H1 (cell line): ENCODE data around the gene FGF3. TPM values are rescaled to one million over a fixed set of nuclear protein-coding genes. Genes with fewer than 3 reads are reported as not detected.

Experiments
- CTCF ChIA-PET: fragments of 300-600 bp; sonication (Branson Sonifier 250); formaldehyde crosslinking; loops from one replicate; lab custom pipeline; 2021; ENCODE audit not compliant: partially characterized antibody; lab: Charles Lee
- POLR2A ChIA-PET: fragments of 300-600 bp; sonication (Branson Sonifier 250); formaldehyde crosslinking; loops from one replicate; lab custom pipeline; 2021; ENCODE audit warnings: inconsistent platforms; ENCODE audit not compliant: partially characterized antibody; lab: Charles Lee
- DNase-seq, 2 experiments: peaks; one replicate each; pipeline versions ENCODE4 v3.0.0 to v3.0.0-alpha.2; 2010 to 2022; ENCODE audit warnings: low spot score in 2 of 2, low read depth in 1 of 2, mixed read lengths in 1 of 2
- FAIRE-seq: peaks from 2 replicates; lab custom pipeline; 2011; peaks lifted over from hg19 to GRCh38; lab: Jason Lieb, UNC
- H2AFZ ChIP-seq: 2 replicates; pipeline ENCODE4 v1.8.1; 2012; ENCODE audit warnings: low read length, inconsistent platforms
- H2AK5ac ChIP-seq: 2 replicates; pipeline ENCODE4 v1.6.1; 2013; ENCODE audit warnings: low read depth, low read length
- H2BK120ac ChIP-seq: replicated peaks from 2 replicates; pipeline ENCODE3; 2013; ENCODE audit warnings: low read depth, low read length, inconsistent platforms
- H2BK12ac ChIP-seq: 2 replicates; pipeline ENCODE4 v1.6.1; 2013; ENCODE audit warnings: low read depth, low read length
- H2BK15ac ChIP-seq: 2 replicates; pipeline ENCODE4 v1.6.1; 2013; ENCODE audit warnings: low read length
- H2BK20ac ChIP-seq: 2 replicates; pipeline ENCODE4 v1.6.1; 2013; ENCODE audit warnings: low read length
- H2BK5ac ChIP-seq: 2 replicates; pipeline ENCODE4 v1.6.1; 2013; ENCODE audit warnings: low read depth, low read length
- H3K14ac ChIP-seq: 2 replicates; pipeline ENCODE4 v1.6.1; 2013; ENCODE audit warnings: inconsistent platforms; ENCODE audit not compliant: insufficient read length
- H3K18ac ChIP-seq: 2 replicates; pipeline ENCODE4 v1.6.1; 2013; ENCODE audit warnings: low read length; ENCODE audit errors: extremely low read depth
- H3K23ac ChIP-seq: 2 replicates; pipeline ENCODE4 v1.6.1; 2013; ENCODE audit warnings: inconsistent platforms; ENCODE audit not compliant: insufficient read length
- H3K23me2 ChIP-seq: 2 replicates; pipeline ENCODE4 v1.6.1; 2013; ENCODE audit warnings: low read depth, low read length
- H3K27ac ChIP-seq: 2 replicates; pipeline ENCODE4 v1.6.1; 2011; ENCODE audit warnings: low read depth, low read length, inconsistent platforms
- H3K27me3 ChIP-seq, 4 experiments: replicated peaks in 1 of 4; 1 replicate in 1 of 4; 2 replicates in 3 of 4; pipeline versions ENCODE4 v1.6.1 to v1.8.1; 2011 to 2013; ENCODE audit warnings: low read length in 3 of 4, mild to moderate bottlenecking in 3 of 4, inconsistent platforms in 2 of 4, mixed read lengths in 2 of 4, moderate library complexity in 1 of 4; ENCODE audit not compliant: control insufficient read depth in 3 of 4, insufficient read depth in 3 of 4; ENCODE audit errors: extremely low read depth in 1 of 4
- H3K36me3 ChIP-seq, 4 experiments: 2 replicates each; pipeline versions ENCODE4 v1.6.1 to v1.8.1; 2011 to 2013; ENCODE audit warnings: mild to moderate bottlenecking in 4 of 4, low read length in 3 of 4, moderate library complexity in 2 of 4, control low read depth in 1 of 4, inconsistent platforms in 1 of 4; ENCODE audit not compliant: insufficient read depth in 4 of 4, control insufficient read depth in 2 of 4
- H3K4ac ChIP-seq: replicated peaks from 2 replicates; pipeline ENCODE3; 2013; ENCODE audit warnings: low read length, low read depth, mixed read lengths, inconsistent platforms; ENCODE audit not compliant: insufficient read length
- H3K4me1 ChIP-seq, 4 experiments: replicated peaks in 1 of 4; 1 replicate in 1 of 4; 2 replicates in 3 of 4; pipeline versions ENCODE4 v1.6.1 to v1.8.1; 2011 to 2013; ENCODE audit warnings: low read length in 3 of 4, inconsistent platforms in 2 of 4, mixed read lengths in 1 of 4; ENCODE audit not compliant: insufficient read depth in 4 of 4, control insufficient read depth in 3 of 4
- H3K4me2 ChIP-seq, 2 experiments: 2 replicates each; pipeline versions ENCODE4 v1.6.1 to v1.8.1; 2011 to 2013; ENCODE audit warnings: low read depth in 2 of 2, low read length in 2 of 2, control low read depth in 1 of 2, inconsistent platforms in 1 of 2, mild to moderate bottlenecking in 1 of 2; ENCODE audit not compliant: insufficient read depth in 1 of 2
- H3K4me3 ChIP-seq, 4 experiments: fragments of 200-600, 300-600 bp in 1 of 4; sonication (generic), shearing (Covaris generic), sonication (Bioruptor Twin) in 1 of 4; 2 replicates each; pipeline versions ENCODE4 v1.5.1 to v1.8.1; 2011 to 2016; ENCODE audit warnings: low read length in 4 of 4, low read depth in 3 of 4, control low read depth in 2 of 4, inconsistent platforms in 2 of 4, mild to moderate bottlenecking in 2 of 4, mixed read lengths in 1 of 4, moderate library complexity in 1 of 4; ENCODE audit not compliant: insufficient read depth in 2 of 4; ENCODE audit errors: extremely low read depth in 1 of 4
- H3K56ac ChIP-seq: replicated peaks from 2 replicates; pipeline ENCODE3; 2013; ENCODE audit warnings: low read depth, mild to moderate bottlenecking, mixed read lengths, low read length, inconsistent platforms; ENCODE audit not compliant: insufficient read length
- H3K79me1 ChIP-seq: 2 replicates; pipeline ENCODE4 v1.6.1; 2013; ENCODE audit warnings: low read depth, low read length, control low read depth
- H3K79me2 ChIP-seq, 2 experiments: 2 replicates each; pipeline versions ENCODE4 v1.6.1 to v1.8.1; 2012 to 2013; ENCODE audit warnings: low read length in 2 of 2, mild to moderate bottlenecking in 2 of 2, inconsistent platforms in 1 of 2; ENCODE audit not compliant: insufficient read depth in 2 of 2, control insufficient read depth in 1 of 2
- H3K9ac ChIP-seq, 4 experiments: replicated peaks in 1 of 4; 1 replicate in 1 of 4; 2 replicates in 3 of 4; pipeline versions ENCODE4 v1.6.1 to v1.8.1; 2011 to 2013; ENCODE audit warnings: low read depth in 3 of 4, low read length in 3 of 4, control low read depth in 2 of 4, mild to moderate bottlenecking in 2 of 4, moderate library complexity in 2 of 4, inconsistent platforms in 1 of 4; ENCODE audit errors: extremely low read depth in 1 of 4
- H3K9me3 ChIP-seq, 2 experiments: 2 replicates each; pipeline versions ENCODE4 v1.6.1 to v1.8.1; 2012 to 2013; ENCODE audit warnings: mild to moderate bottlenecking in 2 of 2, moderate library complexity in 2 of 2, control low read depth in 1 of 2, inconsistent platforms in 1 of 2, low read depth in 1 of 2, low read length in 1 of 2, mixed read lengths in 1 of 2; ENCODE audit not compliant: insufficient read depth in 2 of 2
- H4K20me1 ChIP-seq, 2 experiments: replicated peaks in 1 of 2; 2 replicates each; pipeline versions ENCODE3 to v1.8.1; 2011 to 2013; ENCODE audit warnings: inconsistent platforms in 2 of 2, low read length in 2 of 2, mild to moderate bottlenecking in 1 of 2; ENCODE audit not compliant: insufficient read depth in 2 of 2, control insufficient read depth in 1 of 2
- H4K5ac ChIP-seq: 2 replicates; pipeline ENCODE4 v1.6.1; 2013; ENCODE audit warnings: low read length, low read depth, mixed read lengths, inconsistent platforms; ENCODE audit not compliant: insufficient read length
- H4K8ac ChIP-seq: 2 replicates; pipeline ENCODE4 v1.8.0; 2013; ENCODE audit warnings: mild to moderate bottlenecking, moderate library complexity, low read length, inconsistent platforms; ENCODE audit not compliant: insufficient read depth; ENCODE audit errors: extremely low read depth
- H4K91ac ChIP-seq: replicated peaks from 2 replicates; pipeline ENCODE3; 2013; ENCODE audit warnings: low read length, mixed read lengths, inconsistent platforms; ENCODE audit not compliant: insufficient read length
- ATF3 ChIP-seq: IDR thresholded peaks from 2 replicates; pipeline ENCODE4 v1.6.1; 2011; ENCODE audit warnings: low read depth, mild to moderate bottlenecking, low read length; ENCODE audit not compliant: insufficient read depth
- BACH1 ChIP-seq: IDR thresholded peaks from 2 replicates; pipeline ENCODE4 v1.6.1; 2012; ENCODE audit warnings: low read length, improper control_type of control experiment
- JUN ChIP-seq: IDR thresholded peaks from 2 replicates; pipeline ENCODE4 v1.6.1; 2011; ENCODE audit warnings: low read depth, mild to moderate bottlenecking, improper control_type of control experiment, low read length
- JUND ChIP-seq: IDR thresholded peaks from 2 replicates; pipeline ENCODE4 v1.6.1; 2011; ENCODE audit warnings: mild to moderate bottlenecking, improper control_type of control experiment, low read length
- KDM1A ChIP-seq: fragments of 200-600, 300-600 bp; sonication (generic); IDR thresholded peaks from 2 replicates; pipeline ENCODE4 v1.7.1; 2016; ENCODE audit warnings: mild to moderate bottlenecking, low read length, borderline replicate concordance
- KDM4A ChIP-seq: IDR thresholded peaks from one replicate; pipeline ENCODE4 v1.7.1; 2012; ENCODE audit warnings: low read depth, mild to moderate bottlenecking, moderate library complexity, low read length, inconsistent platforms; ENCODE audit not compliant: severe bottlenecking
- MAX ChIP-seq: IDR thresholded peaks from 2 replicates; pipeline ENCODE4 v1.6.1; 2012; ENCODE audit warnings: inconsistent platforms
- NANOG ChIP-seq: IDR thresholded peaks from 2 replicates; pipeline ENCODE4 v1.6.1; 2011; ENCODE audit warnings: low read length, low read depth, mild to moderate bottlenecking, inconsistent platforms; ENCODE audit not compliant: insufficient read depth, poor library complexity, severe bottlenecking
- RBBP5 ChIP-seq: IDR thresholded peaks from 2 replicates; pipeline ENCODE4 v1.7.1; 2012; ENCODE audit warnings: low read depth, mild to moderate bottlenecking, inconsistent platforms, low read length, moderate library complexity, borderline replicate concordance
- RXRA ChIP-seq: IDR thresholded peaks from 2 replicates; pipeline ENCODE4 v1.6.1; 2011; ENCODE audit warnings: low read depth, mild to moderate bottlenecking, low read length, moderate library complexity; ENCODE audit not compliant: insufficient read depth
- SRF ChIP-seq: IDR thresholded peaks from 2 replicates; pipeline ENCODE4 v1.6.1; 2011; ENCODE audit warnings: mild to moderate bottlenecking, low read depth, low read length, moderate library complexity
- TAF7 ChIP-seq: optimal IDR thresholded peaks from 2 replicates; pipeline ENCODE3; 2011; ENCODE audit warnings: low read depth, mild to moderate bottlenecking, inconsistent platforms, low read length, moderate library complexity, borderline replicate concordance
- ZNF274 ChIP-seq: IDR thresholded peaks from 2 replicates; pipeline ENCODE4 v1.7.0; 2012; ENCODE audit warnings: low read length, borderline replicate concordance; ENCODE audit errors: extremely low read depth
- WGBS, 2 experiments: shearing (Covaris generic) in 1 of 2; methylation state at CpG; one replicate each; pipeline versions ENCODE4 v1.1.6 to v1.1.7; 2013 to 2015; ENCODE audit warnings: low lambda C conversion rate in 2 of 2, mixed read lengths in 2 of 2, inconsistent platforms in 1 of 2, low coverage in 1 of 2, missing lambda C conversion rate in 1 of 2; ENCODE audit not compliant: insufficient replicate concordance in 2 of 2, insufficient coverage in 1 of 2, insufficient read length in 1 of 2; ENCODE audit errors: extremely low coverage in 1 of 2, missing lambda C conversion rate in 1 of 2; 5-methylcytosine and 5-hydroxymethylcytosine counted together
- polyA plus RNA-seq, 7 experiments: library from polyadenylated mRNA; depleted of rRNA in 3 of 7; stranded (reverse) in 5 of 7; unstranded in 2 of 7; fragments of >200 nt in 5 of 7; fragments of 200-250 nt in 2 of 7; gene quantifications; 1 replicate in 5 of 7; 2 replicates in 1 of 7; 4 replicates in 1 of 7; pipeline versions ENCODE4 v1.2.1 to v1.2.3, GENCODE V29; 2011 to 2013; ENCODE audit warnings: missing spikeins in 2 of 7, mixed read lengths in 2 of 7
- total RNA-seq: library from RNA; stranded (reverse); fragmentation: NEBNext Ultra II Directional; extraction: Animal tissue kit (Norgen Biotek cat#: 25700); gene quantifications from 2 replicates; pipeline ENCODE4 v1.2.1, GENCODE V29; 2021

Gene FGF3
- total and polyA plus RNA-seq, 2 of the 8 experiments (the other 6 are each of a cell fraction or from before 2014, with no cell fraction given), result not detected

- no peak overlapping the region for H2BK12ac ChIP-seq
- peaks cover 16% of the 10 kb centered on the region; the same call in 1 of the 2 replicates for H3K23me2 ChIP-seq
- FAIRE-seq (no peak), DNase-seq (no peak)
- H2BK15ac ChIP-seq, result no peak overlapping the region
- no peak overlapping the region for H3K23ac ChIP-seq
- no peak overlapping the region for H4K8ac ChIP-seq
- no peaks in the 10 kb centered on the region; the same call in 1 of the 2 replicates for H3K79me1 ChIP-seq
- no peaks in the 10 kb centered on the region for H3K9me3 ChIP-seq
- ChIA-PET CTCF (interaction anchor here (1.0 to 1.6 kb wide), 8 partner anchors 9 to 128 kb away, joined by 3 to 6 read pairs (median 3); no protein-coding TSS in a partner anchor), POLR2A (interaction anchor here (0.9 kb wide), 1 partner anchor 10 kb away, joined by 3 read pairs; no protein-coding TSS in a partner anchor)
- H3K14ac ChIP-seq, result no peak overlapping the region
- 89% methylated on average over 3 of the region's 3 CpGs; no CpG with 5 or more reads in 1 of the 2 experiments for WGBS, 2 experiments
- no peak overlapping the region for H3K4me2 ChIP-seq
- peaks cover 12 to 29% (median 23%) of the 10 kb centered on the region in 4 experiments for H3K27me3 ChIP-seq
- no peak overlapping the region for H2BK5ac ChIP-seq
- H3K79me2 ChIP-seq, result no peaks in the 10 kb centered on the region
- H3K4me1 ChIP-seq, result peaks cover 0 to 10% (median 1%) of the 10 kb centered on the region in 4 experiments; a peak in 4 of 7 replicates
- H3K27ac ChIP-seq, result no peak overlapping the region
- no peak overlapping the region for H2BK120ac ChIP-seq
- H2AK5ac ChIP-seq, result no peak overlapping the region
- H2AFZ ChIP-seq, result no peak overlapping the region
- H4K5ac ChIP-seq, result no peak overlapping the region
- no peak overlapping the region for H3K9ac ChIP-seq
- H2BK20ac ChIP-seq, result no peak overlapping the region
- H4K20me1 ChIP-seq, result peaks cover 0 to 1% of the 10 kb centered on the region in 2 experiments
- H3K18ac ChIP-seq, result no peak overlapping the region
- H3K56ac ChIP-seq, result no peak overlapping the region
- H4K91ac ChIP-seq, result no peak overlapping the region
- no peaks in the 10 kb centered on the region for H3K36me3 ChIP-seq
- no peak overlapping the region for H3K4ac ChIP-seq
- H3K4me3 ChIP-seq, result no peak overlapping the region
- TF ChIP-seq MAX (no peak), ATF3 (no peak), RBBP5 (no peak), KDM1A (no peak), KDM4A (no peak), SRF (no peak), TAF7 (no peak), RXRA (no peak), NANOG (no peak), JUND (no peak), ZNF274 (no peak), JUN (no peak), BACH1 (no peak)
Measured at GRCh38 chr11:69811431-69811830, 7.8 kb downstream of the FGF3 start.
